GM12892 (cell line): Measurements from ENCODE around the gene LEF1.
A peak's percentile ranks its signal among the peaks of the same experiment; 100 is the strongest.

Experiments
- DNase-seq: peaks from one replicate; pipeline ENCODE4 v3.0.0; 2011; ENCODE audit not compliant: insufficient read length
- FAIRE-seq: peaks from 2 replicates; lab custom pipeline; 2011; peaks lifted over from hg19 to GRCh38; lab: Jason Lieb, UNC
- POLR2A ChIP-seq: IDR thresholded peaks from 2 replicates; pipeline ENCODE4 v1.6.1; 2011; ENCODE audit warnings: low read depth, low read length, control low read depth
- POLR2AphosphoS5 ChIP-seq: IDR thresholded peaks from 2 replicates; pipeline ENCODE4 v1.6.1; 2011; ENCODE audit warnings: low read depth, low read length, control low read depth
- TAF1 ChIP-seq: IDR thresholded peaks from 2 replicates; pipeline ENCODE4 v1.6.1; 2011; ENCODE audit warnings: low read depth, mild to moderate bottlenecking, control low read depth, low read length, borderline replicate concordance

The LEF1 gene

GRCh38 chr4:108172753-108173598 is 4.2 kb upstream of the LEF1 start:
- TF ChIP-seq POLR2A (peak; percentile 22; the same call in 1 of the 2 replicates), POLR2AphosphoS5 (no peak), TAF1 (no peak)
- FAIRE-seq: peak; percentile 57
- peak; percentile 40 for DNase-seq

- TF ChIP-seq POLR2AphosphoS5 (no peak), POLR2A (no peak), TAF1 (no peak)
- FAIRE-seq (no peak), DNase-seq (peak; percentile 40)
Observed at GRCh38 chr4:108172231-108172752, 3.6 kb upstream of the LEF1 start.

- no peak for DNase-seq
- TF ChIP-seq POLR2AphosphoS5: no peak
- no peak for TF ChIP-seq TAF1
- TF ChIP-seq POLR2A: no peak
- FAIRE-seq: peak; percentile 73
Observed at GRCh38 chr4:108171339-108172230, 2.9 kb upstream of the LEF1 start.

- FAIRE-seq (peak; percentile 53), DNase-seq (no peak)
- TF ChIP-seq POLR2AphosphoS5 (no peak), POLR2A (no peak), TAF1 (no peak)
Observed at GRCh38 chr4:108170631-108171338, 2.1 kb upstream of the LEF1 start.

GRCh38 chr4:108169664-108170063 is 932 bp upstream of the LEF1 start:
- FAIRE-seq (peak; percentile 14), DNase-seq (no peak)
- TF ChIP-seq POLR2A: no peak
- no peak for TF ChIP-seq POLR2AphosphoS5
- TF ChIP-seq TAF1: no peak

- TF ChIP-seq TAF1 (no peak), POLR2A (no peak), POLR2AphosphoS5 (no peak)
- FAIRE-seq (no peak), DNase-seq (no peak)
Observed at GRCh38 chr4:108168160-108168670, 517 bp downstream of the LEF1 start.

- no peak for FAIRE-seq
- no peak for DNase-seq
- TF ChIP-seq POLR2AphosphoS5 (no peak), TAF1 (no peak), POLR2A (no peak)
Observed at GRCh38 chr4:108166441-108167315, 2.1 kb downstream of the LEF1 start.

GRCh38 chr4:108166038-108166437 is 2.7 kb downstream of the LEF1 start:
- TF ChIP-seq TAF1: no peak
- no peak for TF ChIP-seq POLR2A
- no peak for TF ChIP-seq POLR2AphosphoS5
- DNase-seq (no peak), FAIRE-seq (no peak)

GRCh38 chr4:108165586-108165985 is 3.1 kb downstream of the LEF1 start:
- TF ChIP-seq POLR2AphosphoS5: no peak
- no peak for TF ChIP-seq POLR2A
- no peak for TF ChIP-seq TAF1
- DNase-seq (no peak), FAIRE-seq (peak; percentile 63)

GRCh38 chr4:108163351-108163750 is 5.4 kb downstream of the LEF1 start:
- TF ChIP-seq TAF1 (no peak), POLR2A (no peak)
- no peak for FAIRE-seq
- DNase-seq: no peak
